ENCODE measurements around the gene ACSBG1.

The ACSBG1 gene

GRCh38 chr15:78216276-78217104, 17.9 kb downstream of the ACSBG1 start:
- no peak for DNase-seq

DNA sequence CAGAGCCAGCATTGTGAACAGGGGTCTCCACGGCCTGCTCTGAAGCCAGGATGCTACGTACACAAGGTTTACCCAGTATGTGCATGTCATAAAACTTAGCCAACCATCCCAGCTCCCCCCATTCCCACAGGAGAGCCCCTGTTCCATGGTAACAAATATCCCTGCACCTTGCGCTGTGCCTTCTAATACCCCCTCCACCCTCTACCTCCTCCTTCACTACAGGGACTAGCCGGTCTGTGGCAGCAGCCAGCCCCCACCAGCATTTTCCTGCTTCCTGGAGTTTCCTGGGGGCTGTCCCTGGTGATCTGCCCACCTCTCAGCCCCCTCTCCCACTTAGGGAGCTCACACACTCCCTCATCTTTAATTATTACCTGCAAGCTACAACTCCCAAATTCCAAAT, 20.4 kb downstream of the ACSBG1 start:
- DNase-seq: no peak

GRCh38 chr15:78213425-78213750, 21.0 kb downstream of the ACSBG1 start:
- DNase-seq: no peak

DNA sequence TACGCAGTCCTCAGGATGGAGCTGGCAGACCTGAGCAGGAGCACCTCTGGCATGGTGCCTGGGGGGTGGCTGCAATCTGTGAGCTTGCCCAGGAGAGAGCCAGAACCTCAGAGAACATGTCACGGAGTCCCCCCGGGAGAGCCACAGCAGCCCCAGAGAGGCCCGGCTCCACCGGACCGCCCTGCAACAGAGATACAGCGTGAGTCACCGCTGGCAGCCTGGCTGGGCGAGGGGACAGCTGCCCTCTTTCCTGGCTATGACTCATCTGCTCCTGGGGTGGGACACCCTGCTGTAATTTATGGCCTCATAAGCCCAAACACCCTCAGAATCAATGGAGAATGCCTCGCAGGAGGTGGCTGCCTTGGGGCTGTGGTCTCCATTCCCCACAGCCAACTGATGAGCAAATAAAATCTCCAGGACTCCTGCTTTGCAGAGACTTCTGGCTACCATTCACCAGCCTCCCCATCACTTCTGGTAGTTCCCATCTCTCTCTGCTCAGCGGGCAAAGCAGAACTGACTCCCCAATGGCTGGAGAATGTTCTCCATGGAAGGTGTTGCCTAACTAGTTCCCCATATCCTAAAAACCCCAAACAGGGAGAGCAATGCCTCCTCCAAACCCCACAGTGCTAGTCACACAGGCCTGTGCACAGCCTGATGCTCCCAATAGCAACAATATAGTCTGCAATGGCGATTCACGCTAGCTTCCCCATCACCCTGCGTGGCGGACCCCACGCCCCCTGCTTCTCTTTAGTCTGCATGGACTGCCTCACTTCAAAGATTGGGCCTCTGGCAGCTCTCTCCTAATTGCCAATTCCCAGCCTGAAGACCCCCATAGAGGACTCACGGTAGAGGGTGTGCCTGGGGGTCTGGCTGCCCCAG, 21.6 kb downstream of the ACSBG1 start:
- DNase-seq: no peak

- DNase-seq: no peak
Measured at GRCh38 chr15:78212008-78212407, 22.4 kb downstream of the ACSBG1 start.

GRCh38 chr15:78211189-78211921, 23.0 kb downstream of the ACSBG1 start:
- DNase-seq: no peak

DNA sequence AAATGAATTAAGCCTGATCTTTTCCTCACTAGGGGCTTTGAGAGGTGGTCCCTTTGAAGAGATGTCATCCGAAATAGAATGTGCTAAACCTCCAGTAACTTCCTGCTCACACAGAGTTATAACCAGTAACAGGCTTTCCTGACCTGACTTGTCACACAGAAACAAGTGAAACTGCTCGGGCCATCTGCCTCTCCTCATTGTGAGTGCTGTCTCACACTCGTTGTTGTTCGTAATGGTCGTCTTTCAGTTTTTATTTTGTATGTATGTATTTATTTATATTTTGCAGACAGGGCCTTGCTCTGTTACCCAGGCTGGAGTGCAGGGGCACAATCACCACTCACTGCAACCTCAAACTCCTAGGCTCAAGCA, 24.0 kb downstream of the ACSBG1 start:
- DNase-seq: no peak

DNA sequence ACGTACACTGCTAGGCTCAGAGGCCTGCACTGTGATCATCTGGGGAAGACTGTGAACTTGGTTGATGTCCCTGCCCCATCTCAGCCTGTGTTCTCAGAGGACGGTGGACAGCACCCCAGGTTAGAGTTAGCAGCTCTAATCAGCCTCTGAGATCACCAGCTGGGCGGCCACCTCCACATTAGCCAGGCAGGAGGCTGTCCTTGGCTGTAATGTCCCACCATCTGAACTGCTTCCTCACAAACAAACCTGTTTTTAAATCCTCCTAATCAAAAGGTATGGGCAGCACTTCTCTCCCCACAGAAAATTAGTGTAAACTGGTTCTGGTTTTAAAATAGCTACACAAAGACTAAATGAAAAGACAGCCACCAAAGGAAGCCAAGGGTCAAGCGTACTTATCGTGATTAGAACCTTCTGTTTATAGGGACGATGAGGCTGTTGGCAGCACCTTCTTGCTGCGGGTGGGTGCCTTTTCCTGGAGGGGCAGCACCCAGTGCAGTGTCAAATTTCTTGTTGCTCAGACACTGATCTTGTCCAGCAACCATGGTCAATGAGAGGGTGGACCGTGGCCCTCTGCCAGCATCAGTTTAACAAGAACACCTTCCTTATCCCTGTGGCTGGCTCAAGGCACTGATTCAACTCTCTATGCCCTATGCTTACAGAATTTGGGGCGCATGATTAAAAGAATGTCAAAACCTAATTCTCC, 24.6 kb downstream of the ACSBG1 start:
- no peak for DNase-seq

- no peak for DNase-seq
Measured at GRCh38 chr15:78208887-78209645, 25.3 kb downstream of the ACSBG1 start.

GRCh38 chr15:78208341-78208844, 26.0 kb downstream of the ACSBG1 start:
- DNase-seq: no peak

DNA sequence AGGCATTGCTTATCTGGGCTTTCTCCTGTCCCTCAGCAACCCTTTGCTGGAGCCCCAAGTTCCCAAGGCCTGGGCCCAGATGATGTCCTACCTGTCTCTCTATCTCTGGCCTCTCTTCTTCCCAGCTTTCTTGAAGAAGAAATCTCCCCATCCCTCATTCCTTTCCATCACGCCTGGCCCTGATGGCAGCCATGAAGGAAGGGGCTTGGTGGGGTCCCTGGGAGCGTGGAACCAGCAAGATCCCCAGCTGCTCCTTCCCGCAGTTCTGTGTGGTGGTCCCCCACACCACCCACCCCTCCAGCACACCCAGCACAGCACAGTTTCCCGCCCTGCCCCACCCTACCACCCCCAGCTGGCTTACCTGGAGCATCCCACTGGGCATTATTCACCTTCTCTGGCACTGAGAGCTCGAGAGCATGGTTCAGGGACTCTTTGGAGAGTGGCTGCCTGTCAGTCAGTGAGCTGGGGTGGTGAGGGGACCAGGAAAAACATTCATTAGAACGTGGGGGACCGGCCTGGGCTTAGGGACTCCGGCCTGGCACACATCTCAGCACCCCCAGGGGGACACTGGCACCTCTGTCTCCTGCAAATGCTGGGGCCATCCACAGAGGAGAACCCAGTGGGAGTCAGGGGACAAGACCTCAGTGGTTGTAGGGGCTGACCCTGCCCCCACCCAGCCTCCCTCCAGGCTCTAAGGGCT, 26.6 kb downstream of the ACSBG1 start:
- no peak for DNase-seq

GRCh38 chr15:78207110-78207458, 27.3 kb downstream of the ACSBG1 start:
- no peak for DNase-seq

- no peak for DNase-seq
Measured at GRCh38 chr15:78206326-78207109, 27.8 kb downstream of the ACSBG1 start.

DNA sequence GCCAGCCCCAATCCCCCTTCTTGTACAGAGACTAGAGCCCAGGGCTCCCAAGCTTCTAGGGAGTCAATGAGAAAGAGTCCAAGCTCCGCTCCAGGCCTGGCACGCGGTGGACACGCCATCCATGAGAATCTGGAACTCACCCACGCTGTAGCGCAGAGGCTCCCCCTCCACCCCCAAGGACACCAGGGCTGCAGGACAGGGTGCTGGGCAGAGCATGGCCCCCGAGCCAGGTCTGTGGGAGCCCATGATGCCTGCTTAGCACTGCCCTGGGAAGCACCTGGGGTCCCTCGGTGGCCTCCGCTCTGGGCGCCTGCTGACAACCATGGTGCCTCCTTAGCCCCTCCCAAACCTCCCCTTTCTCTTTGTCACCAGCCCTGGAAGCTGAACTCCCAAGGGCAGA, 28.5 kb downstream of the ACSBG1 start:
- no peak for DNase-seq

DNA sequence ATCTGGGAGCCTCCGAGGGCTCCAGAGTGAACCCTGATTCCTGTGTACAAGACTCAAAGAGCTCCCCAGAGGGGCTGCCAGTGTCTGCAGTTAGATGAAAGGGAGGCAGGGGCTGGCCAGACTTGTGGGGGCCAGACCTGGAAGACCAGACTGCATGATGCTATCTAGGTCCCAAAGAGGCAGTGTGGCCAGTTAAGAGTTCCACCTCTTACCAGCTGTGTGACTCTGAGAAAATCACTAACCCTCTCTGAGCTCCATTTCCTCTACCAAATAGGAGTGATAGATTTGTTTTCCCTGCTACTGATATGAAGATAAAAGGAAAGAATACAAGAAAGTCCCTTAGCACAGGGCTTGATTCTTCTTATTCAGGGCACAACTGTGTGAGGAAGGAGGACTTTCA, 29.0 kb downstream of the ACSBG1 start:
- DNase-seq: no peak

DNA sequence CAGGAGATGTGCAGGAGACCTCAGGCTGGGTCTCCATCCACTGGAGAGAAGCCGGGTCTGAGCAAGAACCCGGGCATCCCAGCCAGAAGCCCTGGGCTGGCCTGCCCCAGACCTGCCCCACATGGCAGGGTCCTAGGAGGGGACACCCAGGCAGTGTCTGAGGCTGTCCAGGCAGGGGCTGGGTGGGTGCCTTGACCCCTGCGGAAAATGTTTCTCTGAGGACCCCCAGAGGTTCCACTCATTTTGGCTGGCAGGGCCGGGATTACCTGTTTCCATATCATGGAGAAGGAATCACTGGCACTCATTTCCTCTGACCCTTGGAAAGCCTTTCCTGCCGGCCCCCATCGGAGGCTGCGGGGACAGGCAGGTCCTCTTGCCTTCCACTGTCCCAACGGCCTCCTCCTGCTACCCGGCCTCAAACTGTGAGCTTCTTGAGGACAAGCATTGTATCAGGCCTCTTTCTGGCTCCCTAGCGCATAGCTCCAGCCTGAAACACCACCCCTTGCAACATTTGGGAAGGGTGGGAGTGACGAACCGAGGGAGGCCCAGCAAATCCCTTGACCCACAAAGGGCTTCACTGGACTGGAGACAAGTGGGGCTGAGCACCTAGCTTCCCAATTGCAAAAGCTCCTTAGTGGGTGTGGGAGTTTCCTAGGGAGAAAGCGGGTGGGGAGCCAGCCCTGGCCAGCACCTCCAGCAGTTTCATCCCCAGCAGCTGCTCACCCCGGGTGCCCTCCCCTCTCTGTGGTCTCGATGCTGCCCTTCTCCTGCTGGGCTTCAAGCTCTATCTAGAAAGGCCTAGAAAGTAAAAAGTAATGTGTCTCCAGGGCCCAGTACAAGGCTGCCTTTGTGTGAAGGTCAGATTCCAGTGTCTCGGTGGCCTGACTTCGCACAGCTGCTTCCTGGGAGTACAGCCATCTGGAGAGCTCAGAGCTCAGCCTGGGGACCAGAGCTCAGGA, 29.7 kb downstream of the ACSBG1 start:
- DNase-seq: no peak

GRCh38 chr15:78203346-78204225, 30.8 kb downstream of the ACSBG1 start:
- no peak for DNase-seq

Measured in stimulated activated CD4-positive, alpha-beta T cell treated with anti-CD3 and anti-CD28 coated beads, Interleukin-15, amount 100 ng/mL, for 24 hours (primary cell).